ENCODE results near the gene NDOR1. TPM values are rescaled to one million over a fixed set of nuclear protein-coding genes. Genes with fewer than 3 reads are reported as not detected.

Gene NDOR1
- total RNA-seq, 3 donors from 2014 or later (not counting 1 experiment from before 2014, with no cell fraction given), result 31.1 to 36.0 (median 31.9) TPM

DNA sequence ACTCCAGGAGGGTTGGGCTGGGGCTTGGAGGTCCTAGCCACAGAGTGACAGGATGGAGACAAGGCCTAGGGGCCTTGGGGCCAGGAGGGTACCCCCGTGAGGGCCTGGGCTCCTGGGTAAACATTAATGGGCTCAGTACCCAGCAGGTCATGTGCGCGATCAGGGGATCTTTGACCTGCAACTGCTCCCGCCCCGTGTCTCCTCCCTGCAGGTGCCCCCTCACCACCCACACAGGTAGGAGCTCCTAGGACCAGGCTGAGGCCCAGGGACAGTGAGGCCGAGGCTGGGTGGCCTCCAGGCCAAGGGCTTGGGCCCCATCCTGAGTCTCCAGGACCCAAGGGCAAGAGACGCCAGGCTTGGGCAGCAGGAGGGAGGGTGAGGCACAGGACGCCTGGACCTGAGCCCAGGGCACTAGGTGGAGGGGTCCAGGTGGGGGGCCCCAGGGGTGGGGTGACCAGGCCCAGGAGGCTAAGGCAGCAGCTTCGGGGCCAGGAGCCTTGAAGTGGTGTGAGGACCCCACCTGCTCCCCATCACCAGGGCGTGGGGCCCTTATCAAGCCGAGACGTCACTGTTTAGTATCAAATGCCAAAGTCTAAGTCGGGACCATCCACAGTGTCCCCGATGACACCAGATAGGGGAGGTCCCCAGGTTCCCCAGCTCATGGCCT, 25.3 kb downstream of the NDOR1 start, which contains the start of gene SLC34A3:
TSS of gene SLC34A3 (plus strand) at position 197 of the 667 bp plus-strand sequence. CDS start 802 bp downstream, outside the sequence.
- no peaks in the 10 kb centered on the region for H3K9me3 ChIP-seq (ENCODE audit: control insufficient read depth, insufficient read depth, low read length)
- no peak for DNase-seq
- H3K27ac ChIP-seq (ENCODE audit: low read length), result no peak within 1 kb of the TSS
- TF ChIP-seq, protein P1, sequence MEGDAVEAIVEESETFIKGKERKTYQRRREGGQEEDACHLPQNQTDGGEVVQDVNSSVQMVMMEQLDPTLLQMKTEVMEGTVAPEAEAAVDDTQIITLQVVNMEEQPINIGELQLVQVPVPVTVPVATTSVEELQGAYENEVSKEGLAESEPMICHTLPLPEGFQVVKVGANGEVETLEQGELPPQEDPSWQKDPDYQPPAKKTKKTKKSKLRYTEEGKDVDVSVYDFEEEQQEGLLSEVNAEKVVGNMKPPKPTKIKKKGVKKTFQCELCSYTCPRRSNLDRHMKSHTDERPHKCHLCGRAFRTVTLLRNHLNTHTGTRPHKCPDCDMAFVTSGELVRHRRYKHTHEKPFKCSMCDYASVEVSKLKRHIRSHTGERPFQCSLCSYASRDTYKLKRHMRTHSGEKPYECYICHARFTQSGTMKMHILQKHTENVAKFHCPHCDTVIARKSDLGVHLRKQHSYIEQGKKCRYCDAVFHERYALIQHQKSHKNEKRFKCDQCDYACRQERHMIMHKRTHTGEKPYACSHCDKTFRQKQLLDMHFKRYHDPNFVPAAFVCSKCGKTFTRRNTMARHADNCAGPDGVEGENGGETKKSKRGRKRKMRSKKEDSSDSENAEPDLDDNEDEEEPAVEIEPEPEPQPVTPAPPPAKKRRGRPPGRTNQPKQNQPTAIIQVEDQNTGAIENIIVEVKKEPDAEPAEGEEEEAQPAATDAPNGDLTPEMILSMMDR (IDR thresholded peaks at IDR 0.05), result no peak
- peaks cover 9% of the 10 kb centered on the region for H3K27me3 ChIP-seq (ENCODE audit: control insufficient read depth, insufficient read depth, low read length)
- Mint-ChIP-seq H3K36me3 (no peaks in the 10 kb centered on the region), H3K27me3 (ENCODE audit: low read depth in 2 of 2) (peaks cover 0 to 9% of the 10 kb centered on the region in 2 donors), H3K9me3 (no peaks in the 10 kb centered on the region), H3K27ac (no peak within 1 kb of the TSS), H3K4me1 (peaks cover 5 to 13% of the 10 kb centered on the region in 2 donors), H3K4me3 (no peak within 1 kb of the TSS)
- intact Hi-C loops (cut with micrococcal nuclease), result no loop called here
- WGBS (ENCODE audit: insufficient coverage), result 84% methylated on average over 14 of the region's 14 CpGs
- ATAC-seq, result no peak
- no peaks in the 10 kb centered on the region for H3K36me3 ChIP-seq (ENCODE audit: control insufficient read depth, insufficient read depth, low read length)
- H3K4me1 ChIP-seq (ENCODE audit: control insufficient read depth, insufficient read depth, low read length), result peaks cover 21% of the 10 kb centered on the region
- H3K4me3 ChIP-seq (ENCODE audit: low read length), result no peak within 1 kb of the TSS

- H3K4me1 ChIP-seq (ENCODE audit: control insufficient read depth, insufficient read depth, low read length), result peaks cover 28% of the 10 kb centered on the region
- Mint-ChIP-seq H3K4me3 (no peak overlapping the region), H3K27ac (no peak overlapping the region), H3K36me3 (no peaks in the 10 kb centered on the region), H3K9me3 (no peaks in the 10 kb centered on the region), H3K27me3 (ENCODE audit: low read depth in 2 of 2) (peaks cover 0 to 9% of the 10 kb centered on the region in 2 donors), H3K4me1 (peaks cover 5 to 13% of the 10 kb centered on the region in 2 donors)
- WGBS (ENCODE audit: insufficient coverage), result 91% methylated on average over 23 of the region's 23 CpGs
- H3K36me3 ChIP-seq (ENCODE audit: control insufficient read depth, insufficient read depth, low read length), result no peaks in the 10 kb centered on the region
- intact Hi-C loops (cut with micrococcal nuclease), result no loop called here
- ATAC-seq (no peak), DNase-seq (no peak)
- TF ChIP-seq, protein P1 (IDR thresholded peaks at IDR 0.05), result no peak
- no peak overlapping the region for H3K27ac ChIP-seq (ENCODE audit: low read length)
- no peak overlapping the region for H3K4me3 ChIP-seq (ENCODE audit: low read length)
- H3K9me3 ChIP-seq (ENCODE audit: control insufficient read depth, insufficient read depth, low read length), result no peaks in the 10 kb centered on the region
- H3K27me3 ChIP-seq (ENCODE audit: control insufficient read depth, insufficient read depth, low read length), result peaks cover 9% of the 10 kb centered on the region
Measured at GRCh38 chr9:137231372-137232039, 26.0 kb downstream of the NDOR1 start.

DNA sequence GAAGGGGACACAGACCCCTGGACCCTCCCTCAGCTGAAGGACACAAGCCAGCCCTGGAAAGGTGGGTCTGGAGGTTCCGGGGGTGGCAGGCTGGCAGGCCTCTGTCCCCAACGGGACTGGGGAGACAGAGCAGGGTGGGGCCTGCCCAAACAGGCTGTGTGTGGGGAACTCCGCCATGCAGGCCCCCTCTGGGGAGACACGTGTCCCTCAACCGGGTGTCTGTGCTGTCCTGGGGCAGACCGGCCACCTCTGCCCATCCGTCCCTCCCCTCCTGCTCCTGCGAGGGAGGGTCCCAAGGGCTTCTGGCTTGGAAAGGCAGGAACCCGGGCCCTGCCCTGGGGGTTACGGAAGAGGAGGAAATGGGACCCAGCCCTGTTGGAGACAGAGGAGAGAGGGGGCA, 26.6 kb downstream of the NDOR1 start:
- ATAC-seq, result no peak
- Mint-ChIP-seq H3K9me3 (no peaks in the 10 kb centered on the region), H3K4me1 (peaks cover 5 to 13% of the 10 kb centered on the region in 2 donors), H3K36me3 (no peaks in the 10 kb centered on the region), H3K27ac (no peak overlapping the region), H3K27me3 (ENCODE audit: low read depth in 2 of 2) (peaks cover 0 to 9% of the 10 kb centered on the region in 2 donors), H3K4me3 (no peak overlapping the region)
- Histone ChIP-seq H3K4me3 (ENCODE audit: low read length) (no peak overlapping the region), H3K27me3 (ENCODE audit: control insufficient read depth, insufficient read depth, low read length) (peaks cover 7% of the 10 kb centered on the region), H3K36me3 (ENCODE audit: control insufficient read depth, insufficient read depth, low read length) (no peaks in the 10 kb centered on the region), H3K27ac (ENCODE audit: low read length) (no peak overlapping the region), H3K9me3 (ENCODE audit: control insufficient read depth, insufficient read depth, low read length) (no peaks in the 10 kb centered on the region), H3K4me1 (ENCODE audit: control insufficient read depth, insufficient read depth, low read length) (peaks cover 32% of the 10 kb centered on the region)
- TF ChIP-seq, protein P1 (IDR thresholded peaks at IDR 0.05), result no peak
- intact Hi-C loops (cut with micrococcal nuclease), result no loop called here
- DNase-seq, result no peak
- 85% methylated on average over 9 of the region's 10 CpGs for WGBS (ENCODE audit: insufficient coverage)
